ENCODE data around the gene HUWE1. TPM values are rescaled to one million over a fixed set of nuclear protein-coding genes. Genes with fewer than 3 reads are reported as not detected.

The HUWE1 gene
- total RNA-seq, 1 experiment from 2014 or later, result 231 TPM

- ChIA-PET CTCF (no interaction called here), POLR2A (interaction anchor here (0.7 kb wide), 1 partner anchor 482 kb away, joined by 5 read pairs; no protein-coding TSS in a partner anchor)
- H3K27me3 ChIP-seq (ENCODE audit: control insufficient read depth, insufficient read depth, low read length), result no peaks in the 10 kb centered on the region
- TF ChIP-seq CTCF (IDR thresholded peaks at IDR 0.05), result no peak
- TF ChIP-seq SIN3A (IDR thresholded peaks at IDR 0.05; ENCODE audit: borderline replicate concordance, insufficient read depth, low read depth, low read length), result no peak
- TF ChIP-seq, protein P1, sequence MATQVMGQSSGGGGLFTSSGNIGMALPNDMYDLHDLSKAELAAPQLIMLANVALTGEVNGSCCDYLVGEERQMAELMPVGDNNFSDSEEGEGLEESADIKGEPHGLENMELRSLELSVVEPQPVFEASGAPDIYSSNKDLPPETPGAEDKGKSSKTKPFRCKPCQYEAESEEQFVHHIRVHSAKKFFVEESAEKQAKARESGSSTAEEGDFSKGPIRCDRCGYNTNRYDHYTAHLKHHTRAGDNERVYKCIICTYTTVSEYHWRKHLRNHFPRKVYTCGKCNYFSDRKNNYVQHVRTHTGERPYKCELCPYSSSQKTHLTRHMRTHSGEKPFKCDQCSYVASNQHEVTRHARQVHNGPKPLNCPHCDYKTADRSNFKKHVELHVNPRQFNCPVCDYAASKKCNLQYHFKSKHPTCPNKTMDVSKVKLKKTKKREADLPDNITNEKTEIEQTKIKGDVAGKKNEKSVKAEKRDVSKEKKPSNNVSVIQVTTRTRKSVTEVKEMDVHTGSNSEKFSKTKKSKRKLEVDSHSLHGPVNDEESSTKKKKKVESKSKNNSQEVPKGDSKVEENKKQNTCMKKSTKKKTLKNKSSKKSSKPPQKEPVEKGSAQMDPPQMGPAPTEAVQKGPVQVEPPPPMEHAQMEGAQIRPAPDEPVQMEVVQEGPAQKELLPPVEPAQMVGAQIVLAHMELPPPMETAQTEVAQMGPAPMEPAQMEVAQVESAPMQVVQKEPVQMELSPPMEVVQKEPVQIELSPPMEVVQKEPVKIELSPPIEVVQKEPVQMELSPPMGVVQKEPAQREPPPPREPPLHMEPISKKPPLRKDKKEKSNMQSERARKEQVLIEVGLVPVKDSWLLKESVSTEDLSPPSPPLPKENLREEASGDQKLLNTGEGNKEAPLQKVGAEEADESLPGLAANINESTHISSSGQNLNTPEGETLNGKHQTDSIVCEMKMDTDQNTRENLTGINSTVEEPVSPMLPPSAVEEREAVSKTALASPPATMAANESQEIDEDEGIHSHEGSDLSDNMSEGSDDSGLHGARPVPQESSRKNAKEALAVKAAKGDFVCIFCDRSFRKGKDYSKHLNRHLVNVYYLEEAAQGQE (IDR thresholded peaks at IDR 0.05; ENCODE audit: insufficient read depth in 1 of 2, low read depth in 2 of 2, low read length in 1 of 2), result no peak
- no peak for TF ChIP-seq TCF7L2 (IDR thresholded peaks at IDR 0.05; ENCODE audit: low read depth, low read length)
- no peak for TF ChIP-seq POLR2AphosphoS5 (IDR thresholded peaks at IDR 0.05; ENCODE audit: low read depth, low read length)
- intact Hi-C loops (cut with micrococcal nuclease; ENCODE audit: unreplicated experiment) (no loop called here), in situ Hi-C loops (cut with HindIII; ENCODE audit: low pct_unique_long_range_greater_than_20kb, low sequenced_read_pairs) (no loop called here)
- H3K4me3 ChIP-seq (ENCODE audit: low read depth in 2 of 2, low read length in 2 of 2), result no peak overlapping the region
- no peak overlapping the region for H3K27ac ChIP-seq (ENCODE audit: low read length)
- peaks cover 9% of the 10 kb centered on the region for H3K36me3 ChIP-seq (ENCODE audit: control insufficient read depth, insufficient read depth, low read length)
- H3K4me1 ChIP-seq (ENCODE audit: control insufficient read depth, insufficient read depth, low read length), result peaks cover 6% of the 10 kb centered on the region; the same call in 1 of the 2 replicates
- DNase-seq (ENCODE audit: low read depth, low spot score) (no peak), ATAC-seq (no peak)
- no peaks in the 10 kb centered on the region for H3K9me3 ChIP-seq (ENCODE audit: control insufficient read depth, insufficient read depth, low read depth, low read length)
- no TSS peak for BruUV-seq (replicated peaks)
Measured at GRCh38 chrX:53656845-53657244, 29.7 kb downstream of the HUWE1 start.

GRCh38 chrX:53654376-53654775, 32.1 kb downstream of the HUWE1 start:
- ChIA-PET POLR2A (no interaction called here), CTCF (no interaction called here)
- BruUV-seq (replicated peaks), result no TSS peak
- intact Hi-C loops (cut with micrococcal nuclease; ENCODE audit: unreplicated experiment), result no loop called here
- peaks cover 13% of the 10 kb centered on the region for H3K36me3 ChIP-seq (ENCODE audit: control insufficient read depth, insufficient read depth, low read length)
- DNase-seq (ENCODE audit: low read depth, low spot score) (no peak), ATAC-seq (no peak)
- H3K27me3 ChIP-seq (ENCODE audit: control insufficient read depth, insufficient read depth, low read length), result no peaks in the 10 kb centered on the region
- H3K4me3 ChIP-seq (ENCODE audit: low read depth in 2 of 2, low read length in 2 of 2), result no peak overlapping the region
- no peak overlapping the region for H3K27ac ChIP-seq (ENCODE audit: low read length)
- TF ChIP-seq TCF7L2 (IDR thresholded peaks at IDR 0.05; ENCODE audit: low read depth, low read length) (no peak), SIN3A (IDR thresholded peaks at IDR 0.05; ENCODE audit: borderline replicate concordance, insufficient read depth, low read depth, low read length) (no peak), CTCF (IDR thresholded peaks at IDR 0.05) (no peak), POLR2AphosphoS5 (IDR thresholded peaks at IDR 0.05; ENCODE audit: low read depth, low read length) (no peak)
- TF ChIP-seq, protein P1 (IDR thresholded peaks at IDR 0.05; ENCODE audit: insufficient read depth in 1 of 2, low read depth in 2 of 2, low read length in 1 of 2), result no peak
- in situ Hi-C loops (cut with HindIII; ENCODE audit: low pct_unique_long_range_greater_than_20kb, low sequenced_read_pairs), result no loop called here
- H3K9me3 ChIP-seq (ENCODE audit: control insufficient read depth, insufficient read depth, low read depth, low read length), result no peaks in the 10 kb centered on the region
- peaks cover 6% of the 10 kb centered on the region; the same call in 1 of the 2 replicates for H3K4me1 ChIP-seq (ENCODE audit: control insufficient read depth, insufficient read depth, low read length)
